Right cardiac atrium (tissue), 5 donors: ENCODE measurements around the gene WWP2. TPM values are rescaled to one million over a fixed set of nuclear protein-coding genes. Genes with fewer than 3 reads are reported as not detected.
"Not testable (repeated sequence)": the region's sequence is repeated elsewhere in the genome, so short reads cannot be mapped to it uniquely, and the experiment has no call there.

Experiments
- ATAC-seq, 2 donors: fragments of 200-7000 bp; cut with Tn5 transposase; one replicate each; pipeline versions ENCODE4 v1.8.0 to v1.9.1; 2020; ENCODE audit warnings: moderate library complexity in 2 of 2, mild to moderate bottlenecking in 1 of 2
- DNase-seq, 3 donors: peaks; one replicate each; pipeline ENCODE4 v3.0.0-alpha.2; 2020
- H3K27ac ChIP-seq: one replicate; pipeline ENCODE4 v1.5.1; 2013; ENCODE audit warnings: mild to moderate bottlenecking, low read length, control low read depth, moderate library complexity
- H3K27me3 ChIP-seq: one replicate; pipeline ENCODE4 v1.6.1; 2013; ENCODE audit not compliant: control insufficient read depth, insufficient read depth
- H3K4me1 ChIP-seq: one replicate; pipeline ENCODE4 v1.6.1; 2013; ENCODE audit warnings: low read length; ENCODE audit not compliant: control insufficient read depth, insufficient read depth
- H3K4me3 ChIP-seq: one replicate; pipeline ENCODE4 v1.5.1; 2013; ENCODE audit warnings: low read length, control low read depth
- H3K9me3 ChIP-seq: one replicate; pipeline ENCODE4 v1.6.1; 2013; ENCODE audit warnings: low read length; ENCODE audit not compliant: control insufficient read depth
- WGBS: extraction: QIAGEN DNeasy Blood & Tissue Kit; methylation state at CpG from one replicate; pipeline ENCODE4 v1.1.7; 2013; 5-methylcytosine and 5-hydroxymethylcytosine counted together
- intact Hi-C, 4 donors: fragments of 100-400 bp; cut with DNase I; formaldehyde crosslinking; loops; one replicate each; pipeline versions ENCODE4 v1.11.0 to v1.14.0; 2022 to 2023
- polyA plus RNA-seq: library from polyadenylated mRNA; stranded (reverse); fragments of 200-250 nt; gene quantifications from one replicate; pipeline ENCODE4 v1.2.3, GENCODE V29; 2013
- total RNA-seq, 4 donors: library from RNA; stranded (reverse); fragmentation: NEBNext Ultra II Directional; extraction: Animal tissue kit (Norgen Biotek cat#: 25700); gene quantifications; one replicate each; pipeline ENCODE4 v1.2.1, GENCODE V29; 2021
- donor health status: healthy with polysubstance abuse.
- donor health status: DM: no; HTN: yes; CAD: no.
- donor health status: DM: no; HTN: no; CAD: no.
- donor health status: DM: no; HTN: yes; CAD: no; lungs with severe emphysema.
- donor health status: DM: yes; HTN: yes; CAD: no.

The WWP2 gene
- total and polyA plus RNA-seq, 5 donors: 11.0 to 24.6 (median 18.5) TPM

- peak; percentile 96 to 98 for ATAC-seq
- Histone ChIP-seq H3K27ac (peak within 1 kb of the TSS; percentile 61), H3K4me1 (no peaks in the 10 kb centered on the region), H3K4me3 (peak within 1 kb of the TSS; percentile 51), H3K9me3 (no peaks in the 10 kb centered on the region), H3K27me3 (no peaks in the 10 kb centered on the region)
- intact Hi-C loops: no loop called here
- under 1% methylated on average over 31 of the region's 31 CpGs for WGBS
- peak; percentile 94 to 98 (median 96) for DNase-seq
These were observed 35.6 kb upstream of the WWP2 start, which contains the start of gene NQO1 for GRCh38 chr16:69726313-69727060. Gene NQO1, minus strand, starts transcription at chr16:69726560. Its CDS starts 121 bp downstream, at chr16:69726439.

GRCh38 chr16:69727916-69728270 is 34.2 kb upstream of the WWP2 start:
- 85% methylated on average over 5 of the region's 5 CpGs for WGBS
- intact Hi-C loops: no loop called here

GRCh38 chr16:69729030-69729429 is 33.1 kb upstream of the WWP2 start:
- ATAC-seq, H3K27ac ChIP-seq, H3K4me3 ChIP-seq, H3K4me1 ChIP-seq, H3K9me3 ChIP-seq, H3K27me3 ChIP-seq, intact Hi-C loops, DNase-seq: not testable (repeated sequence)
- 90% methylated on average over 4 of the region's 4 CpGs for WGBS

More at GRCh38 chr16:69727916-69728270, 34.2 kb upstream of the WWP2 start:
- no peaks in the 10 kb centered on the region for H3K4me1 ChIP-seq
- DNase-seq (peak in 2 of 3 donors; percentile 39 to 75), ATAC-seq (no peak)
- no peaks in the 10 kb centered on the region for H3K9me3 ChIP-seq
- no peak overlapping the region for H3K27ac ChIP-seq
- no peak overlapping the region for H3K4me3 ChIP-seq
- H3K27me3 ChIP-seq: no peaks in the 10 kb centered on the region

- H3K4me1 ChIP-seq, H3K4me3 ChIP-seq, intact Hi-C loops, DNase-seq, H3K27ac ChIP-seq, H3K9me3 ChIP-seq, ATAC-seq, H3K27me3 ChIP-seq: not testable (repeated sequence)
- 78% methylated on average over 5 of the region's 5 CpGs for WGBS
These were observed 30.9 kb upstream of the WWP2 start for GRCh38 chr16:69731280-69731679.

GRCh38 chr16:69732101-69732500 is 30.0 kb upstream of the WWP2 start:
- 96% methylated on average over 6 of the region's 6 CpGs for WGBS
- ATAC-seq (no peak), DNase-seq (no peak)
- Histone ChIP-seq H3K9me3 (no peaks in the 10 kb centered on the region), H3K27me3 (no peaks in the 10 kb centered on the region), H3K4me3 (no peak overlapping the region), H3K27ac (no peak overlapping the region), H3K4me1 (no peaks in the 10 kb centered on the region)
- intact Hi-C loops: no loop called here

GRCh38 chr16:69741519-69741918 is 20.6 kb upstream of the WWP2 start:
- Histone ChIP-seq H3K27ac (no peak overlapping the region), H3K27me3 (no peaks in the 10 kb centered on the region), H3K4me1 (no peaks in the 10 kb centered on the region), H3K9me3 (no peaks in the 10 kb centered on the region), H3K4me3 (no peak overlapping the region)
- DNase-seq: no peak
- intact Hi-C loops: no loop called here
- no peak for ATAC-seq
- whole genome bisulfite sequencing: 69% methylated on average over 8 of the region's 8 CpGs

GRCh38 chr16:69741951-69742904 is 19.9 kb upstream of the WWP2 start:
- no peak overlapping the region for H3K27ac ChIP-seq
- H3K4me1 ChIP-seq: no peaks in the 10 kb centered on the region
- DNase-seq (peak; percentile 87 to 95 (median 90)), ATAC-seq (peak; percentile 69 to 80)
- WGBS: 74% methylated on average over 41 of the region's 41 CpGs
- H3K4me3 ChIP-seq: no peak overlapping the region
- no peaks in the 10 kb centered on the region for H3K27me3 ChIP-seq
- H3K9me3 ChIP-seq: no peaks in the 10 kb centered on the region
- intact Hi-C loops: no loop called here

- Histone ChIP-seq H3K4me1 (no peaks in the 10 kb centered on the region), H3K4me3 (no peak overlapping the region), H3K9me3 (no peaks in the 10 kb centered on the region), H3K27me3 (no peaks in the 10 kb centered on the region), H3K27ac (no peak overlapping the region)
- DNase-seq (no peak), ATAC-seq (no peak)
- WGBS: 94% methylated on average over 35 of the region's 35 CpGs
- intact Hi-C loops: no loop called here
These were observed 17.5 kb upstream of the WWP2 start for GRCh38 chr16:69744363-69745231.

- no peak for DNase-seq
- no peak overlapping the region for H3K27ac ChIP-seq
- no peaks in the 10 kb centered on the region for H3K27me3 ChIP-seq
- intact Hi-C loops: no loop called here
- H3K9me3 ChIP-seq: no peaks in the 10 kb centered on the region
- WGBS: 96% methylated on average over 11 of the region's 11 CpGs
- H3K4me1 ChIP-seq: no peaks in the 10 kb centered on the region
- H3K4me3 ChIP-seq: no peak overlapping the region
- no peak for ATAC-seq
These were observed 16.9 kb upstream of the WWP2 start for GRCh38 chr16:69745232-69745612.

- ATAC-seq (no peak), DNase-seq (no peak)
- no peaks in the 10 kb centered on the region for H3K9me3 ChIP-seq
- no peaks in the 10 kb centered on the region for H3K4me1 ChIP-seq
- H3K4me3 ChIP-seq: no peak overlapping the region
- WGBS: 86% methylated on average over 10 of the region's 10 CpGs
- no peak overlapping the region for H3K27ac ChIP-seq
- no peaks in the 10 kb centered on the region for H3K27me3 ChIP-seq
- intact Hi-C loops: no loop called here
These were observed 16.2 kb upstream of the WWP2 start for GRCh38 chr16:69745959-69746358.
